ENCODE results near the gene UAP1L1. TPM values are rescaled to one million over a fixed set of nuclear protein-coding genes. Genes with fewer than 3 reads are reported as not detected.

UAP1L1 gene
- total RNA-seq, 1 donor from 2014 or later = 11.7 TPM

GRCh38 chr9:137126786-137127185, 49.5 kb downstream of the UAP1L1 start:
- Histone ChIP-seq H3K27me3 (ENCODE audit: control insufficient read depth, insufficient read depth, low read length) (no peaks in the 10 kb centered on the region), H3K36me3 (ENCODE audit: control insufficient read depth, insufficient read depth, low read length) (no peaks in the 10 kb centered on the region), H3K4me3 (ENCODE audit: low read depth, low read length) (no peak overlapping the region)
- TF ChIP-seq CTCF (IDR thresholded peaks at IDR 0.05; ENCODE audit: insufficient read depth, low read length, poor library complexity, severe bottlenecking) = no peak
- DNase-seq (ENCODE audit: low read depth) = no peak

- no peak for TF ChIP-seq CTCF (IDR thresholded peaks at IDR 0.05; ENCODE audit: insufficient read depth, low read length, poor library complexity, severe bottlenecking)
- no peak overlapping the region for H3K4me3 ChIP-seq (ENCODE audit: low read depth, low read length)
- H3K36me3 ChIP-seq (ENCODE audit: control insufficient read depth, insufficient read depth, low read length) = no peaks in the 10 kb centered on the region
- H3K27me3 ChIP-seq (ENCODE audit: control insufficient read depth, insufficient read depth, low read length) = no peaks in the 10 kb centered on the region
- no peak for DNase-seq (ENCODE audit: low read depth)
Observed at GRCh38 chr9:137127301-137128157, 50.2 kb downstream of the UAP1L1 start.

- DNase-seq (ENCODE audit: low read depth) = no peak
- H3K36me3 ChIP-seq (ENCODE audit: control insufficient read depth, insufficient read depth, low read length) = no peaks in the 10 kb centered on the region
- TF ChIP-seq CTCF (IDR thresholded peaks at IDR 0.05; ENCODE audit: insufficient read depth, low read length, poor library complexity, severe bottlenecking) = no peak
- no peaks in the 10 kb centered on the region for H3K27me3 ChIP-seq (ENCODE audit: control insufficient read depth, insufficient read depth, low read length)
- H3K4me3 ChIP-seq (ENCODE audit: low read depth, low read length) = peak overlapping the region; percentile 68
Observed at GRCh38 chr9:137128158-137128861, 51.0 kb downstream of the UAP1L1 start.

- no peak for TF ChIP-seq CTCF (IDR thresholded peaks at IDR 0.05; ENCODE audit: insufficient read depth, low read length, poor library complexity, severe bottlenecking)
- peak overlapping the region; percentile 68 for H3K4me3 ChIP-seq (ENCODE audit: low read depth, low read length)
- H3K36me3 ChIP-seq (ENCODE audit: control insufficient read depth, insufficient read depth, low read length) = no peaks in the 10 kb centered on the region
- DNase-seq (ENCODE audit: low read depth) = no peak
- no peaks in the 10 kb centered on the region for H3K27me3 ChIP-seq (ENCODE audit: control insufficient read depth, insufficient read depth, low read length)
Observed at GRCh38 chr9:137128862-137129455, 51.6 kb downstream of the UAP1L1 start.

GRCh38 chr9:137129456-137130175, 52.3 kb downstream of the UAP1L1 start:
- TF ChIP-seq CTCF (IDR thresholded peaks at IDR 0.05; ENCODE audit: insufficient read depth, low read length, poor library complexity, severe bottlenecking) = no peak
- Histone ChIP-seq H3K27me3 (ENCODE audit: control insufficient read depth, insufficient read depth, low read length) (no peaks in the 10 kb centered on the region), H3K36me3 (ENCODE audit: control insufficient read depth, insufficient read depth, low read length) (no peaks in the 10 kb centered on the region), H3K4me3 (ENCODE audit: low read depth, low read length) (peak overlapping the region; percentile 68)
- peak; percentile 67 for DNase-seq (ENCODE audit: low read depth)

Measured in kidney epithelial cell (primary cell).